ENCODE results near the gene CRY1. TPM values are rescaled to one million over a fixed set of nuclear protein-coding genes. Genes with fewer than 3 reads are reported as not detected.
A peak's percentile ranks its signal among the peaks of the same experiment; 100 is the strongest.

Gene CRY1
- total and polyA plus RNA-seq, 9 of the 15 experiments (the other 6 are each of a cell fraction or from before 2014, with no cell fraction given) = 8.7 to 33.3 (median 25.2) TPM

- TF ChIP-seq ZNF639 (CRISPR knock-in tag; conservative IDR thresholded peaks at IDR 0.05 in 1 of 2, IDR thresholded peaks at IDR 0.05 in 1 of 2) (0 out of 4 replicates have a peak, but pooled peaks of 1 of the 2 experiments have one; percentile 39), SMAD3 (CRISPR knock-in tag; conservative IDR thresholded peaks at IDR 0.05) (no peak), E2F6 (IDR thresholded peaks at IDR 0.05; ENCODE audit: borderline replicate concordance in 1 of 2, extremely low read depth in 1 of 2, insufficient read depth in 1 of 2, insufficient read length in 1 of 2, low read depth in 1 of 2, low read length in 1 of 2, poor library complexity in 1 of 2, severe bottlenecking in 1 of 2) (peak; percentile 71 to 91), PBX2 (CRISPR knock-in tag; IDR thresholded peaks at IDR 0.05; ENCODE audit: low read depth) (no peak), PBX2 (tag; conservative IDR thresholded peaks at IDR 0.05; ENCODE audit: low read depth) (peak; percentile 64), ZNF282 (CRISPR knock-in tag; IDR thresholded peaks at IDR 0.05) (no peak), EHMT2 (IDR thresholded peaks at IDR 0.05) (no peak), DPF2 (IDR thresholded peaks at IDR 0.05) (no peak), CCNT2 (IDR thresholded peaks at IDR 0.05; ENCODE audit: borderline replicate concordance, extremely low read depth, insufficient read length, low read depth, low read length) (peak; percentile 51), ZNF407 (IDR thresholded peaks at IDR 0.05; ENCODE audit: low read depth) (0 out of 2 replicates have a peak, but pooled peaks have one; percentile 47), SMARCA4 (IDR thresholded peaks at IDR 0.05) (0 out of 2 replicates have a peak, but pooled peaks have one; percentile 22)
Measured at GRCh38 chr12:106954462-106955376, 138.6 kb downstream of the CRY1 start (continued).

Measured in K562 (cell line).